ENCODE results near the gene COLEC11. TPM values are rescaled to one million over a fixed set of nuclear protein-coding genes. Genes with fewer than 3 reads are reported as not detected.

COLEC11 gene
- total RNA-seq, 3 donors from 2014 or later (not counting 1 experiment from before 2014, with no cell fraction given): 0.61 TPM; not detected in 2

DNA sequence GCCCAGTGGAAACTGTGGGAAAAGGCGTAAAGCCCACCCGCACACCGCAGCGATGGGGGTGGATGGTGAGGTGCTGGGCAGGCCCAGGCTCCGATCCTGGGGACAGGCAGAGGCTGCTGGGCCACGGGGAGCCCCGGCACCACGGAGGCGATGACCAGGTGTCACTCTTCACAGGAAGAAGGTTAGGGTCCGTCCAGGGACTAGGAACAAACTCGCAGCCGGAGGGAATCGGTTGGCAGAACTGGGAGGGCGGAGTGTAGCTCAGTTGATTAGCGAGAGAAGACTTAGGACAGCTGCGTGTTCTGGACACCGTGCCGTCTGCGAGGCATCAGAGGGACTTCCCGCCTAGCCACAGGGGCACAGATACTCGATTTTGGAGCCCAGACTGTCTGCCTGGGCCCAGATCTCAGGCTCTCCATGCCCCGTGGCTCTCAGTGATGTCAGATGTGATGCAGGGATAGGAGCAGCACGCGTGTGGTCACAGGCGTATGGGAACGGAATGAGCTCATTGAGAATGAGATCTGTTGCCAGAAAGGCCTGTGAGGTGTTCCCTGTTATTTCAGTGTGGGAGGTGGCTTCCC is 47.0 kb downstream of the COLEC11 start:
- no peaks in the 10 kb centered on the region for H3K27me3 ChIP-seq (ENCODE audit: control insufficient read depth, insufficient read depth, low read length)
- ATAC-seq (no peak), DNase-seq (peak in 1 of 2 donors; percentile 11)
- H3K36me3 Mint-ChIP-seq: no peaks in the 10 kb centered on the region
- H3K4me3 ChIP-seq (ENCODE audit: low read length): no peak overlapping the region
- intact Hi-C loops (cut with micrococcal nuclease): no loop called here
- WGBS (ENCODE audit: insufficient coverage): 89% methylated on average over 26 of the region's 26 CpGs
- H3K4me1 Mint-ChIP-seq: no peaks in the 10 kb centered on the region
- H3K4me1 ChIP-seq (ENCODE audit: control insufficient read depth, insufficient read depth, low read length): no peaks in the 10 kb centered on the region
- H3K27ac Mint-ChIP-seq: no peak overlapping the region
- H3K9me3 Mint-ChIP-seq: no peaks in the 10 kb centered on the region
- H3K9me3 ChIP-seq (ENCODE audit: control insufficient read depth, insufficient read depth, low read length): no peaks in the 10 kb centered on the region
- H3K27me3 Mint-ChIP-seq (ENCODE audit: low read depth in 2 of 2): peaks cover 0 to 5% of the 10 kb centered on the region in 2 donors
- H3K36me3 ChIP-seq (ENCODE audit: control insufficient read depth, insufficient read depth, low read length): no peaks in the 10 kb centered on the region
- TF ChIP-seq, protein P1, sequence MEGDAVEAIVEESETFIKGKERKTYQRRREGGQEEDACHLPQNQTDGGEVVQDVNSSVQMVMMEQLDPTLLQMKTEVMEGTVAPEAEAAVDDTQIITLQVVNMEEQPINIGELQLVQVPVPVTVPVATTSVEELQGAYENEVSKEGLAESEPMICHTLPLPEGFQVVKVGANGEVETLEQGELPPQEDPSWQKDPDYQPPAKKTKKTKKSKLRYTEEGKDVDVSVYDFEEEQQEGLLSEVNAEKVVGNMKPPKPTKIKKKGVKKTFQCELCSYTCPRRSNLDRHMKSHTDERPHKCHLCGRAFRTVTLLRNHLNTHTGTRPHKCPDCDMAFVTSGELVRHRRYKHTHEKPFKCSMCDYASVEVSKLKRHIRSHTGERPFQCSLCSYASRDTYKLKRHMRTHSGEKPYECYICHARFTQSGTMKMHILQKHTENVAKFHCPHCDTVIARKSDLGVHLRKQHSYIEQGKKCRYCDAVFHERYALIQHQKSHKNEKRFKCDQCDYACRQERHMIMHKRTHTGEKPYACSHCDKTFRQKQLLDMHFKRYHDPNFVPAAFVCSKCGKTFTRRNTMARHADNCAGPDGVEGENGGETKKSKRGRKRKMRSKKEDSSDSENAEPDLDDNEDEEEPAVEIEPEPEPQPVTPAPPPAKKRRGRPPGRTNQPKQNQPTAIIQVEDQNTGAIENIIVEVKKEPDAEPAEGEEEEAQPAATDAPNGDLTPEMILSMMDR (IDR thresholded peaks at IDR 0.05): no peak
- H3K27ac ChIP-seq (ENCODE audit: low read length): no peak overlapping the region
- H3K4me3 Mint-ChIP-seq: no peak overlapping the region

DNA sequence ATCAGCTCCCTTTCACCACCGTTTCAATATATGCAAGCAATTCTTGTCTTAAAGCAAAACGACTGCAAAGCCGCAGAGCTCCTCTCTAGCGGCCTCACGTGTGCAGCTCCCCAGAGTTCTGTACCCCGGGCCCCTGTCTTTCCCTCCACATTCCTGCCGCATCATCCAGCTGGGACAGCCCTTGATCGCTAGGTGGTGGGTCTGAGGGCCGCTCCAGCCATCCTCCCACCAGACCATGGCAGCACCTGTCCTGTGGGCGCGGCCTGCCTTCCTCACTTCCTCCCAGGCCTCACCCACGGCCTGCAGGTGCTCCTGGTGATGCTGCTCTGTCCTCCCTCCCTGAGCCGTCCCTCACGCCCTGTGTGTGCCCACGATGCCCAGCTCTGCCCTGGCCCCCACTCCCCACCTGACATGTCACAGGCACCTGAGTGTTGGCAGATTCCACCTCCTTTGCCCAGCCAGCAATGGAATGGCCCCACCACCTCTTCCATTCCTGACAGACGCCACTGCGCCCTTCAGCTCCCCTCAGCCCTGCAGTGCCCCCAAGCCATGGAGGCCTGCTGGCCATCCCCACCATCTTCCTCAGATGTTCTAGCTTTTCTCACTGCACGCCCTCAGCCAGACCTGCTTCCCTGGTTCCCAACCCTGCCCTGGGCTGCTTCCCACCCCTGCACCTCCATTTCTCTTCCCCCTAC is 47.8 kb downstream of the COLEC11 start:
- H3K27ac Mint-ChIP-seq: no peak overlapping the region
- DNase-seq: peak in 1 of 2 donors; percentile 12

DNA sequence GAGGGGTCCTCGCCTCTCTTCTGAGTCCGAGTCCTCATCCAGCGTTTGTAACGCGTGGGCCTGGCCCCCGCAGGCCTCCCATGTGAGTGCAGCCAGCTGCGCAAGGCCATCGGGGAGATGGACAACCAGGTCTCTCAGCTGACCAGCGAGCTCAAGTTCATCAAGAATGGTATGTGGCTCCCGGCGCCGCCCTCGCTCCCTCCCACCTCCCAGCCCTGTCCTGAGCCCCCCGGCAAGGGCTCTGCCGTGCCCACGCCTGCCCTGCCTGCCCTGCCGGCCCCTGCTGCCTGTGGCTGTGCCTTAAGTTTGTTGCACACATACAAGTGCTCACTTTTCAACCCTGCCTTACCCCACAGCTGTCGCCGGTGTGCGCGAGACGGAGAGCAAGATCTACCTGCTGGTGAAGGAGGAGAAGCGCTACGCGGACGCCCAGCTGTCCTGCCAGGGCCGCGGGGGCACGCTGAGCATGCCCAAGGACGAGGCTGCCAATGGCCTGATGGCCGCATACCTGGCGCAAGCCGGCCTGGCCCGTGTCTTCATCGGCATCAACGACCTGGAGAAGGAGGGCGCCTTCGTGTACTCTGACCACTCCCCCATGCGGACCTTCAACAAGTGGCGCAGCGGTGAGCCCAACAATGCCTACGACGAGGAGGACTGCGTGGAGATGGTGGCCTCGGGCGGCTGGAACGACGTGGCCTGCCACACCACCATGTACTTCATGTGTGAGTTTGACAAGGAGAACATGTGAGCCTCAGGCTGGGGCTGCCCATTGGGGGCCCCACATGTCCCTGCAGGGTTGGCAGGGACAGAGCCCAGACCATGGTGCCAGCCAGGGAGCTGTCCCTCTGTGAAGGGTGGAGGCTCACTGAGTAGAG is 48.7 kb downstream of the COLEC11 start:
- Histone ChIP-seq H3K4me3 (ENCODE audit: low read length) (no peak overlapping the region), H3K27me3 (ENCODE audit: control insufficient read depth, insufficient read depth, low read length) (no peaks in the 10 kb centered on the region), H3K9me3 (ENCODE audit: control insufficient read depth, insufficient read depth, low read length) (no peaks in the 10 kb centered on the region), H3K36me3 (ENCODE audit: control insufficient read depth, insufficient read depth, low read length) (no peaks in the 10 kb centered on the region), H3K4me1 (ENCODE audit: control insufficient read depth, insufficient read depth, low read length) (no peaks in the 10 kb centered on the region), H3K27ac (ENCODE audit: low read length) (no peak overlapping the region)
- H3K27me3 Mint-ChIP-seq (ENCODE audit: low read depth in 2 of 2): peaks cover 0 to 5% of the 10 kb centered on the region in 2 donors
- no peaks in the 10 kb centered on the region for H3K36me3 Mint-ChIP-seq
- intact Hi-C loops (cut with micrococcal nuclease): no loop called here
- H3K4me3 Mint-ChIP-seq: no peak overlapping the region
- no peaks in the 10 kb centered on the region for H3K4me1 Mint-ChIP-seq
- TF ChIP-seq, protein P1 (IDR thresholded peaks at IDR 0.05): no peak
- WGBS (ENCODE audit: insufficient coverage): 93% methylated on average over 48 of the region's 48 CpGs
- DNase-seq (no peak), ATAC-seq (no peak)
- no peaks in the 10 kb centered on the region for H3K9me3 Mint-ChIP-seq
- no peak overlapping the region for H3K27ac Mint-ChIP-seq

More for the DNA sequence above, 47.8 kb downstream of the COLEC11 start:
- 83% methylated on average over 18 of the region's 18 CpGs for WGBS (ENCODE audit: insufficient coverage)
- Mint-ChIP-seq H3K27me3 (ENCODE audit: low read depth in 2 of 2) (peaks cover 0 to 5% of the 10 kb centered on the region in 2 donors), H3K4me3 (no peak overlapping the region), H3K36me3 (no peaks in the 10 kb centered on the region), H3K4me1 (no peaks in the 10 kb centered on the region), H3K9me3 (no peaks in the 10 kb centered on the region)
- no peaks in the 10 kb centered on the region for H3K9me3 ChIP-seq (ENCODE audit: control insufficient read depth, insufficient read depth, low read length)
- ATAC-seq: no peak
- no peaks in the 10 kb centered on the region for H3K4me1 ChIP-seq (ENCODE audit: control insufficient read depth, insufficient read depth, low read length)
- H3K4me3 ChIP-seq (ENCODE audit: low read length): no peak overlapping the region
- TF ChIP-seq, protein P1 (IDR thresholded peaks at IDR 0.05): no peak
- H3K27me3 ChIP-seq (ENCODE audit: control insufficient read depth, insufficient read depth, low read length): no peaks in the 10 kb centered on the region
- intact Hi-C loops (cut with micrococcal nuclease): no loop called here
- H3K36me3 ChIP-seq (ENCODE audit: control insufficient read depth, insufficient read depth, low read length): no peaks in the 10 kb centered on the region
- H3K27ac ChIP-seq (ENCODE audit: low read length): no peak overlapping the region

Measured in natural killer cell (primary cell).